Neural cell (in vitro differentiated cells): ENCODE measurements around the gene BPIFB6.

Experiments
- EP300 ChIP-seq: fragments of 450-650 bp; conservative IDR thresholded peaks from 2 replicates; pipeline ENCODE4 v1.6.1; 2014; ENCODE audit warnings: antibody characterized with exemption, mild to moderate bottlenecking, moderate library complexity; ENCODE audit not compliant: poor library complexity, severe bottlenecking
- EZH2 ChIP-seq: fragments of 200-600, 300-800 bp; shearing (Covaris generic), sonication (generic); IDR thresholded peaks from 2 replicates; pipeline ENCODE4 v1.6.1; 2014; ENCODE audit warnings: antibody characterized with exemption, low read length, borderline replicate concordance, mild to moderate bottlenecking; ENCODE audit not compliant: insufficient read depth, poor library complexity, severe bottlenecking
- MXI1 ChIP-seq: fragments of 450-650 bp; conservative IDR thresholded peaks from 2 replicates; pipeline ENCODE4 v1.6.1; 2014; ENCODE audit warnings: antibody characterized with exemption, mild to moderate bottlenecking; ENCODE audit not compliant: poor library complexity, severe bottlenecking
- RAD21 ChIP-seq: fragments of 450-650 bp; conservative IDR thresholded peaks from 2 replicates; pipeline ENCODE4 v1.6.1; 2014; ENCODE audit warnings: antibody characterized with exemption, mild to moderate bottlenecking, moderate library complexity
- REST ChIP-seq: IDR thresholded peaks from 2 replicates; pipeline ENCODE4 v1.6.1; 2012; ENCODE audit warnings: borderline replicate concordance
- SMC3 ChIP-seq: fragments of 450-650 bp; conservative IDR thresholded peaks from 2 replicates; pipeline ENCODE4 v1.6.1; 2014; ENCODE audit warnings: antibody characterized with exemption, mild to moderate bottlenecking, moderate library complexity; ENCODE audit not compliant: poor library complexity
- TF ChIP-seq, protein P1 (sequence below): fragments of 450-650 bp; IDR thresholded peaks from 2 replicates; pipeline ENCODE4 v1.5.1; 2014; ENCODE audit warnings: antibody characterized with exemption, mild to moderate bottlenecking, moderate library complexity; ENCODE audit not compliant: poor library complexity, severe bottlenecking

DNA sequence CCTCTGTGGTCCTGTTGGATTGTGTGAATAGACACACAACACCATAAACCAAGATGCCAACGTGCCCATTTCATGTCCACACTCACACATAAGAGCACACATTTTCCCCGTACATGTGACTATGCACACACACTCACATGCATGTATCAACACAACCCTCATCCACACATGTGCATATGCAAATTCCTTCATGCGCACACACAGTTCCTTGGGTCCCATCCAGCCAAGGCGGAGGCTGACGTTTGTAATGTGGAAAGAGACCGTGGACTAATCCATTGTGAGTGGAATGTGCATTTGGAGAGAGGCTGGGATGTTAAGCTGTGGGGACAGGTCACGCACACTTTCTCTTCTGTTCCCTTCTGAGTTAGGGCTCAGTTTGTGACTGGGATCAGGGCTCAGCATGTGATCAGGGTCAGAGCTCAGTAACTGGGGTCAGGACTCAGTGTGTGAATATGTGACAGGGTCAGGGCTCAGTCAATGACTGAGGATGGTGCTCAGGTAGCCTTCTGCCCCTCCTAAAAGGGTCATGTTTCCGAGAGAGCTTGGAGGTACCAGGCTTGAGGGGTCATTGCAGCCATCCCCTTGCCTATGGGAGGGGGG, 24.6 kb upstream of the BPIFB6 start:
- TF ChIP-seq, protein P1, sequence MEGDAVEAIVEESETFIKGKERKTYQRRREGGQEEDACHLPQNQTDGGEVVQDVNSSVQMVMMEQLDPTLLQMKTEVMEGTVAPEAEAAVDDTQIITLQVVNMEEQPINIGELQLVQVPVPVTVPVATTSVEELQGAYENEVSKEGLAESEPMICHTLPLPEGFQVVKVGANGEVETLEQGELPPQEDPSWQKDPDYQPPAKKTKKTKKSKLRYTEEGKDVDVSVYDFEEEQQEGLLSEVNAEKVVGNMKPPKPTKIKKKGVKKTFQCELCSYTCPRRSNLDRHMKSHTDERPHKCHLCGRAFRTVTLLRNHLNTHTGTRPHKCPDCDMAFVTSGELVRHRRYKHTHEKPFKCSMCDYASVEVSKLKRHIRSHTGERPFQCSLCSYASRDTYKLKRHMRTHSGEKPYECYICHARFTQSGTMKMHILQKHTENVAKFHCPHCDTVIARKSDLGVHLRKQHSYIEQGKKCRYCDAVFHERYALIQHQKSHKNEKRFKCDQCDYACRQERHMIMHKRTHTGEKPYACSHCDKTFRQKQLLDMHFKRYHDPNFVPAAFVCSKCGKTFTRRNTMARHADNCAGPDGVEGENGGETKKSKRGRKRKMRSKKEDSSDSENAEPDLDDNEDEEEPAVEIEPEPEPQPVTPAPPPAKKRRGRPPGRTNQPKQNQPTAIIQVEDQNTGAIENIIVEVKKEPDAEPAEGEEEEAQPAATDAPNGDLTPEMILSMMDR, result no peak
- no peak for TF ChIP-seq EP300
- TF ChIP-seq EZH2, result no peak
- TF ChIP-seq RAD21, result no peak
- no peak for TF ChIP-seq MXI1
- no peak for TF ChIP-seq REST
- TF ChIP-seq SMC3, result no peak
